ENCODE data around the gene MRGPRG.

- TF ChIP-seq EZH2 (IDR thresholded peaks at IDR 0.05; ENCODE audit: borderline replicate concordance, low read depth, low read length, poor library complexity, severe bottlenecking): no peak
- TF ChIP-seq CTCF (conservative IDR thresholded peaks at IDR 0.05; ENCODE audit: low read depth, low read length): no peak
Measured at GRCh38 chr11:3218483-3219280, at the start of gene MRGPRG.
